NT2/D1 (cell line): ENCODE results near the gene SEC14L2.
"Not testable (repeated sequence)": the region's sequence is repeated elsewhere in the genome, so short reads cannot be mapped to it uniquely, and the experiment has no call there.

Source experiments
- SUZ12 ChIP-seq: IDR thresholded peaks from 2 replicates; pipeline ENCODE4 v1.6.1; 2011; ENCODE audit not compliant: insufficient read length, insufficient read depth; ENCODE audit errors: extremely low read depth
- YY1 ChIP-seq: IDR thresholded peaks from 2 replicates; pipeline ENCODE4 v1.6.1; 2011; ENCODE audit not compliant: insufficient read length, insufficient read depth
- ZNF274 ChIP-seq: IDR thresholded peaks from 2 replicates; pipeline ENCODE4 v1.6.1; 2011; ENCODE audit warnings: mild to moderate bottlenecking, low read depth, low read length

DNA sequence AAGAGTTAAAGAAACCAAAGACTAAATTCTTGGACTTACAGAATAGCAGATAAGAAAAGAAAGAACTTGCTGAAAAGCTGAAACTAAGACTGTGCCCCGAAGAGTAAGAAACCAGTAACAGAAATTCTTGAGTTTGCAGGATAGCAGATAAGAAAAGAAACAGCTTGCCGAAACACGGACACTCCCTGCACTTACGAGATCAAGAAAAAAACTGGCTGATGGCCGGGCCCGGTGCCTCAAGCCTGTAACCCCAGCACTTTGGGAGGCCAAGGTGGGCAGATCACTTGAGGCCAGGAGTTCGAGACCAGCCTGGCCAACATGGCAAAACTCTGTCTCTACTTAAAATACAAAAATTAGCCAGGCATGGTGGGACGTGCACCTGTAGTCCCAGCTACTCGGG lies 54.7 kb downstream of the SEC14L2 start:
- not testable (repeated sequence) for TF ChIP-seq YY1, ZNF274, SUZ12
